ENCODE results near the gene TAS2R19. TPM values are rescaled to one million over a fixed set of nuclear protein-coding genes. Genes with fewer than 3 reads are reported as not detected.
"Not testable (repeated sequence)": the region's sequence is repeated elsewhere in the genome, so short reads cannot be mapped to it uniquely, and the experiment has no call there.

Gene TAS2R19, protein sequence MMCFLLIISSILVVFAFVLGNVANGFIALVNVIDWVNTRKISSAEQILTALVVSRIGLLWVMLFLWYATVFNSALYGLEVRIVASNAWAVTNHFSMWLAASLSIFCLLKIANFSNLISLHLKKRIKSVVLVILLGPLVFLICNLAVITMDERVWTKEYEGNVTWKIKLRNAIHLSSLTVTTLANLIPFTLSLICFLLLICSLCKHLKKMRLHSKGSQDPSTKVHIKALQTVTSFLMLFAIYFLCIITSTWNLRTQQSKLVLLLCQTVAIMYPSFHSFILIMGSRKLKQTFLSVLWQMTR
- 1 to 10 TPM in 2 of 4 donors, under 1 TPM in 2; 0.79 to 2.1 (median 1.3) TPM for polyA plus RNA-seq (ENCODE audit: insufficient read length in 4 of 4)

DNA sequence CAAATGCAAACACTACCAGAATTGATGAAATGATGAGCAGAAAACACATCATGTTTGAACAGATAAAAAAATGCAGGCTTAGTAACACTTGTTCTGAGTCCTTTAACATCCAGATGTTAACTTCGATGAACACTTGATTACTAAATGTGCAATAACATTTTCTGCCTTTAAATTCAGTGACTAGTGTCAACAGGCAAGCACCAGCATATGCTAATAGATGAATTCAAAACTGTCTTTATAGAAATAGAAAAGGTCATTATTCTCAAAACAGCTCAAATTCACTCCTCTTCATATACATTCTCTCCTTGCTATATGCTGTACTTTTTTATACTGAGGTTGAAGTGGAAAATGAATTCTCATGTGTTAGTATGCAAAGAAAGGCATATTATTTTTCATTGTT is at the start of gene TAS2R19:
TAS2R19 (minus strand) TSS at position 101 of the 400 bp plus-strand sequence; CDS start at position 52, 49 bp downstream.
- DNase-seq (ENCODE audit: low read depth in 4 of 4, low spot score in 2 of 4), result no peak

DNA sequence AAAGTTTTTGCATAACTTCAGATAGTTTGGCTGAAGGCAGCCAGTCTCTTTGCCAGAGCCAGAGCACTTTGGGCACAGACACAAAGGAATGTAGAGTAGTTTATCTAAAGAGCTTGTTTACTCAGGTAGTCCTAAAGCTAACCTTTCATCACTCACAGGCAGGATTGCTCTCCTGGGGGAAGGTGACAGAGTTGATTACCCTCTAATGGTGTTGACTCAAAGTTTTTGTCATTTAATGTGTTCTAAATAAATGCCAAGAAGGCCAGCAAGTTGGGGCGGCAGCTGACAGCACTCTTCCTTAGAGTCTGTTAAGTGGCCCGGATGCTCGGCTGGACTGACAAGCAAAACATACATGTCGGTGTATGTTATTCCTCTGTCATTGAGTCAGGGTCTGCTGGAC is 49.0 kb upstream of the TAS2R19 start:
- no peak for DNase-seq (ENCODE audit: low read depth in 4 of 4, low spot score in 2 of 4)

DNA sequence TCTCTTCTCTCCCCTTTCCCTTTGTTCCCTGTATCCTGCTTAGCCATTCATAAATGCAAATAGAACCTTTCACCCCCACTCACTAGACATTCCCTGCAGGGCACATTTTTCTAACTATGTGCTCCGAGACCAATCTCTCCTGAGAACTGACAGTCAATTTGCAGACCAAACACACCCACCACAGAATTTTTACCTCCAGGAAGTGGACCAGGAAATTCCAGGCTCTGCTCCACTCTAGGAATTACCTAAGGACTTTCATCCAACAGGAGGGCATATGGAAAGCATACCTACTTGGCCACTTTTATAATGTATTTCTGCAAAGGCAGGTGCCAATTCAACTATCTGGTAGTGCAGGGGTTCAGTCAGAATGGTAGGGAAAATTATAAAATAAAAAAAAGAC is 48.6 kb upstream of the TAS2R19 start:
- no peak for DNase-seq (ENCODE audit: low read depth in 4 of 4, low spot score in 2 of 4)

DNA sequence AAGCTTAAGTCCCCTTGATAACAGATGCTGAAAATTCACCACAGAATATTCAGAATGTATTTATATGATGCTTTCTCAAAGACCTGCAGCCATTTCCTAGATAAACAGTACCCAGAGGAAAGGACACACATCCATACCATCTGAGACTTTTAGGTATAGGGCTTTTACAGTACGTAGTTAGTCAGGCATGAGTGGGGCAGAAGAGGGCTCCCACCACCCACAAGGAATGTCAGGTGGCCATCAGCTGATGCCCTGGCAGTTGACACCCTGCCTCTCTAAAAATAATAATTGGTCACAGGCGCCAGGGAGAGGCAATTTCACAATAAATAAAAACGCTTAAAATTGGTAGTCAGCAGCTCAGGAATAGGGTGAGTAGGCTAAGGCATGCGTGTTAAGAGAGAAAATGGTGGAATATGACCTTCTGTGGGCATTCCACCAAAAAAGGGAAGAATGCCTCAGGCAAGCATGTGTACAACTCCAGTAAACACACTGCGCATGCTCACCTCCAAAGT is 47.5 kb upstream of the TAS2R19 start:
- DNase-seq (ENCODE audit: low read depth in 4 of 4, low spot score in 2 of 4), result no peak

DNA sequence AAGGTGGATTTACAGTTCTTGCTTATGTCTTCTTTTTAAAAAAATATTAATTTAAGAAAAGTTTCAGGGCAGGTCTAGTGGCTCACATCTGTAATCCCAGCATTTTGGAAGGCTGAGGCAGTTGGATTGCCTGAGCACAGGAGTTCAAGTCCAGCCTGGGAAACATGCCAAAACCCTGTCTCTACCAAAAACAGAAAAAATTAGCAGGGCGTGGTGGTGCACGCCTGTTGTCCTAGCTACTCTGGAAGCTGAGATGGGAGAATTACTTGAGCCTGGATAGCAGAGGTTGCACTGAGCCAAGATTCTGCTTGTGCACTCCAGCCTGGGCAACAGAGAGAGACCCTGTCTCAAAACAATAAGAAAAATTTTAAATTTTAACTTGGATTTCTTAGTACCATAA is 45.1 kb upstream of the TAS2R19 start:
- no peak for DNase-seq (ENCODE audit: low read depth in 4 of 4, low spot score in 2 of 4)

DNA sequence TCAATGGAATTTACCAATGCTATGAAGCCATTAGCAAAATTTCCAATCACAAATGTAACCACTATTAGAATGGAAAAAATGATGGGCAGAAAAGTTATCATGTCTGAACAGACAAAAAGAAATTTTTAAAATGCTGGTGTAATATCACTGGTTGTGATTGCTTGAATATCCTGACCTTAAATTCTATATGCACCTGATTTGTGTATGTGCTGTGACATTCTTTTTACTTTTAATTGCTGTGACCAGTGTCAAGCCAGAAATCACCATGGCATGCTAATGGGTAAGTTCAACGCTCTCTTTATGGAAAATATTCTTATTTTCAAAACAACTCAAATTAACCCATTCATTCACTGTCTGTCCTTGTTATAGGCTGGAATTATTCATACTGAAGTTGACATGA is 39.8 kb upstream of the TAS2R19 start, which contains the start of gene TAS2R46:
TAS2R46 (minus strand) TSS at position 101 of the 400 bp plus-strand sequence; CDS start at position 101, 0 bp downstream.
- not testable (repeated sequence) for DNase-seq (ENCODE audit: low read depth in 4 of 4, low spot score in 2 of 4)

DNA sequence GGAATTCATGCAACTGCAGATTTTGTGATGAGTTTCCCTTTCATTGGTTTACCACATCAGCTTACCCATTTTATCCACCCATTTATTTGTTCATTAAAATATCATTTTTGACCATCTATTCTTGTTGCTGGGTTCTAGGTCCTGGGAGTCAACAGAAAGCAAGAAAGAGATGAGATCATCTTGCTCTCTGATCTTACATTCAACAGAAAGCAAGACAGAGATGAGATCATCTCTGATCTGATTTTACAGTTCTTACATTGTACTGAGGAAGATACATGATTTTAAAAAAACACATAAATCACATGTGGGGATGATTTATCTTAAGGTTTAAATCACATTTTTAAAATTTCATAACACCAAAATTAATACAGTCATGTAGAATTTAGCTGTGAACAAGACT is 37.4 kb upstream of the TAS2R19 start:
- no peak for DNase-seq (ENCODE audit: low read depth in 4 of 4, low spot score in 2 of 4)

DNA sequence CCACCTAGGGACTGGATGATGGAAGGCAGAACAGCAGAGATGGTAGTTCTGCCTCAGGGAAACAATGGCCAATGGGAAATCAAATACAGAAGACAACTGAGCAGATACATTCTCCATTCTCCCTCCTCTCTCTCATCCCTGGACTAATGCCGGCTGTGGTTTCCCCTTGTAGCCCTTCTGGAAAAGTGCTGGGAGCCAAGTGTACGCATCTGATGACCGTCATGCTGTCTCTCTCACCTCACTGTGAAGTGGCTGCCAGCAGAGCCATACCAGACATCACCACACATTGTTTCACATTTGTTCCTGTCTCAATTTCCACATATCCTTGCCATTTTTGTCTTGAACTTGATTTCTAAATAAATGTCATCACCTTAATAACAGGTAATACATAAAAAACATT is 36.6 kb upstream of the TAS2R19 start:
- DNase-seq (ENCODE audit: low read depth in 4 of 4, low spot score in 2 of 4), result no peak

DNA sequence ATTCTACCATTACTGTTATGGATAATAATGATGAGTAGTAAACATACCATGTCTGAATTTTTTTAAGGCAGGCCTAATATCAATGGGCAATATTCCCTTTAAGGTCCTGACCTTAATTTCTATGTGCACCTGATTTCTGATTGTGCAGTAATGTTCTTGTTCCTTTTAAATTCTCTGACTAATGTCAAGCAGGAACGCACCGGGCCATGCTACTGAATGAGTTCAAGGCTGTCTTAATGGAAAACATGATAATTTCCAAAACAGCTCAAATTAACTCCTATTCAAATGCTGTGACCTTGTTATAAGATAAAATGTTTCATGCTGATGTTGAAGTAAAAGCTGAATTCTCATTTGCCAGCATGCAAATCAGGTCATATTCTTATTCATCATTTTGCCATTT is 32.9 kb upstream of the TAS2R19 start:
- DNase-seq (ENCODE audit: low read depth in 4 of 4, low spot score in 2 of 4), result no peak

DNA sequence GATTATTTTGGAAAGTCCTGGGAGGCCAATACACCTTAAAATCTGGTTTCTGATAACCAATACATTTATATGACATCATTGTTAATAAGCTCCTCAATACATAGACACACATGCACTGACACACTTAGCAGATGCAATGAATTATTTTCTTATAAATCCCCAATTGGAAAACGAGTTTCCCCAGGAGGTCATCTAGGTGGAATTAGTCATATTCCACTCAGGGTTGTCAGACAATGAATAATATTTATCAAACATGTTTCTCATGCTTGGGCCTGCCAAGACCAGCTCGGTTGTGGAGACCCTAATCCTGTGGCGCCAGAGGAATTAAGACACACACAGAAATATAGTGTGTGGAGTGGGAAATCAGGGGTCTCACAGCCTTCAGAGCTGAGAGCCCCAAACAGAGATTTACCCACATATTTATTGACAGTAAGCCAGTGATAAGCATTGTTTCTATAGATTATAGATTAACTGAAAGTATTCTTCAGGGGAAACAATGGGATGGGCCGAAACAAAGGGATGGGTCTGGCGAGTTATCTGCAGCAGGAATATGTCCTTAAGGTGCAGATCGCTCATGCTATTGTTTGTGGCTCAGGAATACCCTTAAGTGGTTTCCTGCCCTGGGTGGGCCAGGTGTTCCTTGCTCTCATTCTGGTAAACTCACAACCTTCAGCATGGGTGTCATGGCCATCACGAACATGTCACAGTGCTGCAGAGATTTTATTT is 27.5 kb upstream of the TAS2R19 start:
- not testable (repeated sequence) for DNase-seq (ENCODE audit: low read depth in 4 of 4, low spot score in 2 of 4)

DNA sequence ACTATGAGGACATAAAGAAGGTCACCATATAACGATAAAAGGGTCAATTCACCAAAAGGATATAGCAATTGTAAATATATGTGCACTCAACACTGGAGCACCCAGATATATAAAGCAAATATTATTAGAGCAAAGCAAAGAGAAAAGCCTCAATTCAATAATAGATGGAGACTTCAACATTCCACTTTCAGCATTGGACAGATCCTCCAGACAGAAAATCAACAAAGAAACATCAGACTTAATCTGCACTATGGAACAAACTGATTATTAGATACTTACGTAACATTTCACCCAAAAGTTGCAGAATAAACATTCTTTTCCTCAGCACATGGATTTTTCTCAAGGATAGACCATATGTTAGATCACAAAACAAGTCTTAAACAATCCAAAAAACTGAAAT is 18.9 kb upstream of the TAS2R19 start:
- DNase-seq (ENCODE audit: low read depth in 4 of 4, low spot score in 2 of 4), result not testable (repeated sequence)

DNA sequence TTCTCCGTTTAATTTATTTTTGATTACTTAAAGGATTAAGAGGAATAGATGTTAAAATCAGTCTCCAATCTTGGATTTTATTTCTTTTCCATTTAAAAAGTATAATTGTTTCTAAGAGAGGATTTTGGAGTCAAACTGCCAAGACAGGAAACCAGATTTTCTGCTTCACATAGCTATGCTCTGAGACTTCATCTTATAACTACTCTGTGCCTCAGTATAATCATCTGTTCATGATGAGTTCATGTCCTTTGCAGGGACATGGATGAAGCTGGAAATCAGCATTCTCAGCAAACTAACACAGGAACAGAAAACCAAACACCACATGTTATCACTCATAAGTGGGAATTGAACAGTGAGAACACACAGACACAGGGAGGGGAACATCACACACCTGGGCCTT is 17.7 kb upstream of the TAS2R19 start:
- no peak for DNase-seq (ENCODE audit: low read depth in 4 of 4, low spot score in 2 of 4)

DNA sequence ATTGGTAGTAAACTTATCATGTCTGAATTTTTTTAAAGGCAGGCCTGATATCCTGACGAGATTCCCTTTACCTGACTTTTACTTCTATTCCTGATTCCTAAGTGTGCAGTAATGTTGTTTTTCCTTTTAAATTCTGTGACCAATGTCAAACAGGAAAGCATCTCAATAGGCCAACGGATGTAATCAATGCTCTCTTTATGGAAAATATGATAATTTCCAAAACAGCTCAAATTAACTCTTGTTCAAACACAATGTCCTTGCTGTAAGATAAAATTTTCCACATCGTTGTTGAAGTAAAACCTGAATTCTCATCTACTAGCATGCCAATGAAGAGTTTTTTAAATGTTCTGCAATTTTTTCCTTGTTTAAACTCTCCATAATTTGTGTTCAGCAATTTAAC is 16.8 kb upstream of the TAS2R19 start:
- no peak for DNase-seq (ENCODE audit: low read depth in 4 of 4, low spot score in 2 of 4)

DNA sequence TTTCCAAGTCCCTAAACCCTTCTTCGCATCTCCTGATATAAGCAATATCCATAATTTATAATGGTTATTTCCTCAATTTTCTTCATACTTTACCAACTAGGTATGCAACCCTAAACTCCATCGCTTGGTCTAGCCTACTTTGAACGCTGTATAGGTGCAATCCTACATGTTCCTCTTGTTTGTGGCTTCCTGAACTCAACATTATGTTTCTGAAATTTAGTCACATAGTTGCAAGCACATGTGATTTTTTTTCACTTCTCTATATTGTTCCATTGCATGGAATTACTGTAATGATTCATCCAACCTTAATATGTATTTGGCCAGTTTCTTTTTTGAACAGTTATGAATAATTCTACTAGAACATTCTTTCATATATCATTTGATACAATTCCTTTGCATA is 11.5 kb upstream of the TAS2R19 start:
- not testable (repeated sequence) for DNase-seq (ENCODE audit: low read depth in 4 of 4, low spot score in 2 of 4)

DNA sequence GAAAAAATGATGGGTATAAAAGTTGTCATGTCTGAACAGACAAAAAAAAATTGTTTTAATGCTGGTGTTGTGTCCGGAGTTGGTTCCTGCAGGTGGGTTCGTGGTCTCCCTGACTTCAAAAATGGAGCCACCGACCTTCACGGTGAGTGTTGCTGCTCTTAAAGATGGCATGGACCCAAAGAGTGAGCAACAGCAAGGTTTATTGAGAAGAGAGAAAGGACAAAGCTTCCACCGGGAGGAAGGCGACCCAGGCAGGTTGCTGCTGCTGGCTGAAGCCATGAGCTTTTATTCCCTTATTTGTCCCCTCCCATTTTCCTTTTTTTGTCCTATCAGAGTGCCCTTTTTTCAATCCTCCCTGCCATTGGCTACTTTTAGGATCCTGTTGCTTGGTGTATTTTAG is 8.9 kb upstream of the TAS2R19 start, which contains the start of gene TAS2R31:
TAS2R31 (minus strand) TSS at position 101 of the 400 bp plus-strand sequence; CDS start at position 29, 72 bp downstream.
- DNase-seq (ENCODE audit: low read depth in 4 of 4, low spot score in 2 of 4), result no peak

DNA sequence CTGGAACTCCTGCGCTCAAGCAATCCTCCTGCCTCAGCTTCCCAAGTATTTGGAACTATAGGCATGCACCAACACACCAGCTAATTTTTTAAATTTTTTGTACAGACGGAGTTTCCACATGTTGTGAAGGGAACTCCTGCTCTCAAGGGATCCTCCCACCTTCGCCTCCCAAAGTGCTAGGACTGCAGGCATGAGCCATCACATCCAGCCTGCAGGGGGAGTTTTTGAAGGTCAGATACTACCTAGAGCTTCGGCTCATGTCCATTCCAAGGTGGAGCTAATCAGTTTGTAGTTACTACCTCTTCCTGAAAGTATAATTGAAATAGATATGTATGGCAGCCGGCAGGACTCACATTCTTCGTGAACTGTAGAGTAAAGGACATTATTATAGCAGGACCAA is 3.7 kb upstream of the TAS2R19 start:
- DNase-seq (ENCODE audit: low read depth in 4 of 4, low spot score in 2 of 4), result no peak

DNA sequence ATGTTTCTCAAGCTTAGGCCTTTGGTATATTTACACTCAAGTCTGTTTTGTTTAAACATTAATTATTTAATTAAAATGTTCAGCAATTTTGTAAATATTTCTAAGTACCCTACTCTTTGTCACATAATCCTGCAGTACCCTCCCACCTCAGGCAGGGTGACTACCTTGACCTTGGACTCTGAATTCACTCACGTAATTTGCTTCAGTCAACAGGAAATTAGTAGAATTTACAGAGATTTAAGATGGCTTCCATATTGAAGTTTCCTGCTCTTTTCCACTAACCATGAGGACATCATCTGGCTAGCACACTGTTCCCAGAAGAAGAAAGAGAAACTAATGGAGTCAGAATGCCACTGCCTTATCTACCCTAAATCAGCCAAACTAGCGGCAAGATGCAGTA is 967 bp upstream of the TAS2R19 start:
- no peak for DNase-seq (ENCODE audit: low read depth in 4 of 4, low spot score in 2 of 4)

DNA sequence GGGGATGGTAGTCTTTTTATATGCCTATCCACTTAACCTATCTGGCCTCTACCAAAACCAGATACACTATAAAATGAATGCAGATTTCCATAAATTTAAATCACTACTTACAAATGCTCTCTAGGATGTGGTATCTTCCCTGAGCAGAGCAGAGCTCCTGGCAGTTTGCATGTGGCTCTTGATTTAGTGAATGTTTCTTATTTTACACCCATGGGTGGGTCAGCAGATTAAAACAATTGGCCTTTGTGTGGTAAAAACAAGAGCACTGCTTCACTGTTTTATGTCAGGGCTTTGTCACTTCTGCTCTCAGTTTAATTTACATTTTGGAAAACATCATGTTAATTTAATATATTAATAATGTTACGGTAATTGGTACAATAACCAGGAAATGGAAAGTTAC is 5.5 kb downstream of the TAS2R19 start:
- DNase-seq (ENCODE audit: low read depth in 4 of 4, low spot score in 2 of 4), result no peak

DNA sequence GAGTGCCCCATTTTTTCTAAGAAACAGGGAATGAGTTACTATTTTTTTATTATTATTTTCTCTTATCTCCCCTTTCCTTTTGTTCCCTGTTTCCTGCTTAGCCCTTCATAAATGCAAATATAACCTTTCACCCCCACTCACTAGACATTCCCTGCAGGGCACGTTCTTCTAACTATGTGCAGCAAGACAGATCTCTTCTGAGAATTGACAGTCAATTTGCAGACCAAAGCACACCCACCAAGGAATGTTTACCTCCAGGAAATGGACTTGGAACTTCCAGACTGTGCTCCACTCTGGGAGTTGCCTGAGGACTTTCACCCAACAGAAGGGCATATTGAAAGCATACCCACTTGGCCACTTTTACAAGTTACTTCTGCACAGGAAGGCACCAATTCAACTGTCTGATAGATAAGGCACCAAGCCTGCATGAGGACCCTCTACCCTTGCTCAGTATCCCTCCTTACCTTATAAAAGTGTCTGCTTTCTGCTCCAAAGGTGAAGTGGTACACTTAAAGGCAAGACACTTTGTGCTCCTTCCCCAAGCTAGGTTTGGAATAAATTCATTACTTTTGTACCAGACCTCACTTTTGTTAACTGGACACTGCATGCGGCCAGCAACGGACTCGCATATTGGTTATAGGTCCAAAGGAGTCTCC is 6.5 kb downstream of the TAS2R19 start:
- no peak for DNase-seq (ENCODE audit: low read depth in 4 of 4, low spot score in 2 of 4)

DNA sequence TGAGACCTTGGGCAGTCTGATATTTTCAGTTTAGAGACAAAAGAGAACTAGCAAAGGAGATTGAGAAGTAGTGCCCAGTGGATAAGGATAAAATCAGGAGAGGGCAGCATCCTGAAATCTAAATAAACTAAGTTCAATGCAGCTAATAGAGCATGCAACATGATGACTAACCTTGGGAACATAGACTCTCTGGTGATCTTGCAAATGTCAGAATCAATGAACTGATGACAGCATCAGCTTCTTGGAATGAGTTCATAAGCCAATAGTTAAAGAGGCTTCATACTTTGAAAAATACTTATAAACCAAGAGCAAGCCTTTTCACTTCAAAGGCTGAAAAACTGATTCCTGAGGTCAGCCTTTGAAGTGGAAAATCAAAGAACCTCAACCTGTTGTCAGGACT is 8.2 kb downstream of the TAS2R19 start:
- DNase-seq (ENCODE audit: low read depth in 4 of 4, low spot score in 2 of 4), result no peak

DNA sequence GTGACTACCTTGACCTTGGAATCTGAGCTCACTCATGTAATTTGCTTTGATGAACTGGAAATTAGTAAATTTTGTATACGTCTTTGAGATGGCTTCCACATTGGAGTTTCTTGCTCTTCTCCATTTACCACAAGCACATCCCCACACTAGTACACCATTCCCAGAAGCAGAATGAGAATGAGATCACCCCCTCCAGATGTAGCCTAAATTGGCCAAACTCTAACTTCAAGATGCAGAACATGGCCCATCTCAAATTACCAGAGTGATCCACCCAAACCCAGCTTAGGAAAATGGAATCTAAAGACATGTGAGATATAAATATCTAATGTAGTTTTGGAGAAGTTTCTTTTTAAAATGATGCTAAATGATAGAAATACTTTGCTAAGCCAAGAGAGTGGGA is 14.8 kb downstream of the TAS2R19 start:
- no peak for DNase-seq (ENCODE audit: low read depth in 4 of 4, low spot score in 2 of 4)

Data from left renal cortex interstitium (tissue), 4 donors.